GM18511 (cell line): ENCODE results near the gene DPP8.
"Not testable (repeated sequence)": the region's sequence is repeated elsewhere in the genome, so short reads cannot be mapped to it uniquely, and the experiment has no call there.

Source experiments
- ATAC-seq: cut with Tn5 transposase; IDR thresholded peaks from one replicate; pipeline ENCODE4 v1.9.1; 2021; ENCODE audit warnings: mild to moderate bottlenecking, moderate library complexity; ENCODE audit not compliant: unreplicated experiment

DPP8 gene

GRCh38 chr15:65406424-65407000 lies 111.0 kb downstream of the DPP8 start:
- ATAC-seq, result no peak

GRCh38 chr15:65405791-65406423 lies 111.6 kb downstream of the DPP8 start:
- ATAC-seq, result no peak

- ATAC-seq, result no peak
Observed at GRCh38 chr15:65404186-65404872, 113.2 kb downstream of the DPP8 start.

DNA sequence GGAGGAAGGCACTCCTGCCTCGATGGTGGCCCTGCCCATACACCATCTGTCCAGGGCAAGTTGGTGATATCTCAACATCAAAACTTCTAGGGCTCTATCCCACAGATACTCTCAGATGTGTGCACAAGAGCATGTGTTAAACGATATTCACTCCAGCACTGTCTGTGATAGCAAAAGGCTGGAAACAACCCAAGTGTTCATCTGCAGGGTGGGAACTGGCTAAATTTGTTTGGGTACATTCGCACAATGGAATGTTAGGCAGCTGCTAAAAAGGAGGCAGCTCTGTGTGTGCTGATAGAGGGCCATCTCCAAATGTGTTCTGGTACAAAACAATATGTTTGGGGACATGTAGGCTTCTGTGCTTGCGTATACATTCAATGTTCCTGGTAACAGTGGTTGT lies 114.5 kb downstream of the DPP8 start:
- no peak for ATAC-seq

DNA sequence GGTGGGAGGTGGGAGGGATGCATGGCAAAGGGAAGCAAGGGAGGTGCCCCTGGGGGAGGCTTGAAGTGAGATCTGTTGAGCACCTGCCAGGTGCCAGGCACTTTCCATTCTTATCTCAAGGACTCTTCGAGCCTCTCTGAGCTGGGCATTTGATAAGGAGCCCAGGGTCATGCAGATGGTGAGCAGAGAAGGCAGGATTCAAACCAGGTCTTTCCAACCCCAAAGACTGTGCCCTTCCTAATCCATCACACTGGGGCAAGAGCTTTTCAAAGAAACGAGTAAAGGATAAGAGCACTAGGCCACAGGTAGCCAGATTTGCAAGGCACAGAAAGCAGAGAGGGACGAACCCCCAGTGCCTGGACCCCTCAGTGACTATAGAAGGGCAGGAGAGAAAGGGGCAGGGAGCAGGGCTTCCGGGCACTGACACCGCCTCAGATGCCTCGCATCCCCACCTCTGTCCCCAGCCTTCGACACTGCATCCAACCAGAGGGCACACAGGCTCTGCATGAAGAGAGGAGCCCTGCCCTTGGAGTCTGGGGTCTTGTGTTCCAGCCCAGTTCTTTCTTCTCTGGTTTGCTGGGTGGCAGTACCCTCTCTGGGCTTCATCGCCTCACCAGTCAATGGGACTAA lies 115.8 kb downstream of the DPP8 start:
- ATAC-seq, result no peak

DNA sequence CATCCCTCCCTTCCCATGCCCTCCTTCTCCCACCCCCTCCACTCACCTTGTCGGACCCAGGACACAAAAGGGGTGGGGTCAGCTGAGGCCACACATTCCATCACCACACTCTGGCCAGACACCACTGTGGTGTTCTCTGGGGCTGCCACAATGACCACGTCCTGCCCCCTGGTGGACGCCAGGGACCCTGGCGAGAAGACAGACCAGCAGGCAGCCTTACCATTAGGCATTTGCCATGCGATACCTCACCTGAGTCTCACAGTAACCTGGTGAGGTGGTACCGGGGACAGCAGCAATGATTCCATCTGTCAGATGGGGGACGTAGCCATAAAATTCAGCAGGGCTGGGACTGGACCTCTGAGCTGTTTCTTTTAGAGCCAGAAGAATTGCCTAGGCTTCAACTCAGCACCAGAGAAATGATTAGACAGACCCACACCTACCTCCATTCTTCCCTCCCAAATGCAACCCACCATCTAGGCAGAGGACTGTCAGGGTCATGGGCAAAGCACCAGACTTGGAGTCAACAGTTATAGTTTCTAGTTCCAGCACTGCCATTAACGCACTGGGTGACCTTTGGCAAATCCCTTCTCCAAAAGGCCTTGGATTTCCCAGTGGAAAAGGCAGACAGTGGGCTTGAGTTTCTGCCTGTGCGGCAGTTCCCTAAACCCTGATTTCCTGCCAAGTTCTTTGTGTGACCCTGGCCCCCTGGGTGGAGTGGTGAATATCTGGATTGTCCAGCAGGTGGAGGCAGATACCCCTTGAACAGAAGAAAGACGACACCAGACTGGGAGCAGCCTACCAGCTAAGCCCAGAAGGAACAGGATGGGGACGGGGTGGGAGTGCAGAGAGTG lies 116.5 kb downstream of the DPP8 start:
- ATAC-seq, result no peak

DNA sequence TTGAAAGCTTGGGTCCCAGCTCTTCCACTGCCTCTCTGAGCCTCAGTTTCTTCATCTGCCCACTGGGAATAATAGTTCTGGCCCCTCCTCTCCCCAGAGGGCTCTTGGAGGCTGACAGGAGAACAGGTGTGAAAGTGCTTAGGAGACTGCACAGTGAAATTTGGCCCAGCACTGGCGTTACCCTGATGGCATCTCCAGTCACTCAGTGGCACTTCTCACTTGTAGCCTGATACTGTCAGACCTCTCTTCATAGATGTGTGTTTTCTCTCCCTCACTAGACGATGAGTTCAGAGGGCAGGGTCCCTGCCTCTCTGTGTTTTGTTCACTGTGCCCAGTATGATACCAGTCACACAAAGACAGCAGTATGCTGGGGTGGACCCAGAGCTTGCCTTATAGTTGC lies 117.5 kb downstream of the DPP8 start:
- ATAC-seq, result no peak

GRCh38 chr15:65399001-65399706 lies 118.3 kb downstream of the DPP8 start:
- no peak for ATAC-seq

DNA sequence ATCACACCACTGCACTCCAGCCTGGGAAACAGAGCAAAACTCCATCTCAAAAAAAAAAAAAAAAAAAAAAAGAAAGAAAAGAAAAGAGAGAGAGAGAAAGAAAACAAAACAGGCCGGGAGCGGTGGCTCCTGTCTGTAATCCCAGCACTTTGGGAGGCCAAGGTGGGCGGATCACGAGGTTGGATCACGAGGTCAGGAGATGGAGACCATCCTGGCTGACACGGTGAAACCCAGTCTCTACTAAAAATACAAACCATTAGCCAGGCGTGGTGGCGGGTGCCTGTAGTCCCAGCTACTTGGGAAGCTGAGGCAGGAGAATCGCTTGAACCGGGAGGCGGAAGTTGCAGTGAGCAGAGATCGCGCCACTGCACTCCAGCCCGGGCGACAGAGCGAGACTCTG lies 119.0 kb downstream of the DPP8 start:
- ATAC-seq, result not testable (repeated sequence)

DNA sequence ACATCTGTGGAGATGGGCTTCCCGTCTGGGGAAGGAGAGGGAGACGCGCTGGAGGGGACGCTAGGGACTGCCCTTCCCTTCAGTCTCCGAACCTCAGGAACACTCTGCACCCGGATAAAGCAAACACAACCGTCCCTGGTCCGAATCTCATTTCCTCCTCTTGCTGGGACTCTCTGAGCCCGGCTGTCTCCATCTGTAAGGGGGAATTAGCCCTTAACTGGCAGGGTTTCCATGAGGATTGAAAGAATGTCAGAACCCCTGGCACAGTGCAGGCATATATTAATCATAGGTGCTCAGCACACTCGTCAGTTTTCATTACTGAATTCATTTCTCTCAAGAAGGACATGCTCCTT lies 120.5 kb downstream of the DPP8 start:
- ATAC-seq, result no peak

- no peak for ATAC-seq
Observed at GRCh38 chr15:65396283-65396964, 121.1 kb downstream of the DPP8 start.

- ATAC-seq, result no peak
Observed at GRCh38 chr15:65395567-65396202, 121.8 kb downstream of the DPP8 start.

- ATAC-seq, result no peak
Observed at GRCh38 chr15:65394936-65395335, 122.6 kb downstream of the DPP8 start.

- ATAC-seq, result no peak
Observed at GRCh38 chr15:65394280-65394789, 123.2 kb downstream of the DPP8 start.

GRCh38 chr15:65393557-65393956 lies 123.9 kb downstream of the DPP8 start:
- ATAC-seq, result no peak

- no peak for ATAC-seq
Observed at GRCh38 chr15:65393091-65393490, 124.4 kb downstream of the DPP8 start.
